ENCODE data around the gene CRACDL.

The CRACDL gene

GRCh38 chr2:98781822-98782221, 154.2 kb downstream of the CRACDL start:
- ChIA-PET POLR2A (no interaction called here), CTCF (no interaction called here)
- DNase-seq (ENCODE audit: extremely low spot score) = no peak
- no peak for TF ChIP-seq HDGF (IDR thresholded peaks at IDR 0.05; ENCODE audit: borderline replicate concordance)
- TF ChIP-seq ARNT (IDR thresholded peaks at IDR 0.05) = no peak
- no peak for TF ChIP-seq SUZ12 (IDR thresholded peaks at IDR 0.05)
- no peak for TF ChIP-seq TARDBP (IDR thresholded peaks at IDR 0.05)
- no peak for TF ChIP-seq BHLHE40 (IDR thresholded peaks at IDR 0.05; ENCODE audit: borderline replicate concordance)
- no peak for TF ChIP-seq L3MBTL2 (conservative IDR thresholded peaks at IDR 0.05)
- TF ChIP-seq ZNF384 (IDR thresholded peaks at IDR 0.05) = no peak
- TF ChIP-seq CTBP1 (IDR thresholded peaks at IDR 0.05; ENCODE audit: borderline replicate concordance) = no peak
- no peak for TF ChIP-seq FOXK2 (IDR thresholded peaks at IDR 0.05)
- TF ChIP-seq NFRKB (IDR thresholded peaks at IDR 0.05) = no peak
- TF ChIP-seq SP1 (IDR thresholded peaks at IDR 0.05) = no peak
- TF ChIP-seq LEF1 (IDR thresholded peaks at IDR 0.05; ENCODE audit: borderline replicate concordance) = no peak
- no peak for TF ChIP-seq PKNOX1 (IDR thresholded peaks at IDR 0.05)
- no peak for TF ChIP-seq FOXM1 (IDR thresholded peaks at IDR 0.05; ENCODE audit: borderline replicate concordance)
- TF ChIP-seq ELF4 (IDR thresholded peaks at IDR 0.05) = no peak
- no peak for TF ChIP-seq FOXA1 (IDR thresholded peaks at IDR 0.05)

GRCh38 chr2:98778741-98779483, 157.1 kb downstream of the CRACDL start:
- ChIA-PET POLR2A (no interaction called here), CTCF (no interaction called here)
- no peak for DNase-seq (ENCODE audit: extremely low spot score)
- no peak for TF ChIP-seq HDGF (IDR thresholded peaks at IDR 0.05; ENCODE audit: borderline replicate concordance)
- no peak for TF ChIP-seq SUZ12 (IDR thresholded peaks at IDR 0.05)
- no peak for TF ChIP-seq FOXK2 (IDR thresholded peaks at IDR 0.05)
- no peak for TF ChIP-seq PKNOX1 (IDR thresholded peaks at IDR 0.05)
- no peak for TF ChIP-seq ZNF384 (IDR thresholded peaks at IDR 0.05)
- no peak for TF ChIP-seq NFRKB (IDR thresholded peaks at IDR 0.05)
- TF ChIP-seq ARNT (IDR thresholded peaks at IDR 0.05) = no peak
- TF ChIP-seq LEF1 (IDR thresholded peaks at IDR 0.05; ENCODE audit: borderline replicate concordance) = no peak
- no peak for TF ChIP-seq BHLHE40 (IDR thresholded peaks at IDR 0.05; ENCODE audit: borderline replicate concordance)
- TF ChIP-seq L3MBTL2 (conservative IDR thresholded peaks at IDR 0.05) = no peak
- TF ChIP-seq FOXM1 (IDR thresholded peaks at IDR 0.05; ENCODE audit: borderline replicate concordance) = no peak
- no peak for TF ChIP-seq SP1 (IDR thresholded peaks at IDR 0.05)
- no peak for TF ChIP-seq CTBP1 (IDR thresholded peaks at IDR 0.05; ENCODE audit: borderline replicate concordance)

- CTCF ChIA-PET = no interaction called here
- TF ChIP-seq BHLHE40 (IDR thresholded peaks at IDR 0.05; ENCODE audit: borderline replicate concordance) (no peak), ZNF384 (IDR thresholded peaks at IDR 0.05) (no peak), LEF1 (IDR thresholded peaks at IDR 0.05; ENCODE audit: borderline replicate concordance) (no peak), SUZ12 (IDR thresholded peaks at IDR 0.05) (no peak), FOXK2 (IDR thresholded peaks at IDR 0.05) (no peak), TARDBP (IDR thresholded peaks at IDR 0.05) (no peak), ELF4 (IDR thresholded peaks at IDR 0.05) (no peak), PKNOX1 (IDR thresholded peaks at IDR 0.05) (no peak), HDGF (IDR thresholded peaks at IDR 0.05; ENCODE audit: borderline replicate concordance) (no peak), SP1 (IDR thresholded peaks at IDR 0.05) (no peak)
- POLR2A ChIA-PET = no interaction called here
- DNase-seq (ENCODE audit: extremely low spot score) = no peak
These were observed 157.9 kb downstream of the CRACDL start for GRCh38 chr2:98778151-98778550.

- ChIA-PET POLR2A (no interaction called here), CTCF (no interaction called here)
- DNase-seq (ENCODE audit: extremely low spot score) = no peak
- TF ChIP-seq FOXA1 (IDR thresholded peaks at IDR 0.05) (no peak), FOXK2 (IDR thresholded peaks at IDR 0.05) (no peak), CTBP1 (IDR thresholded peaks at IDR 0.05; ENCODE audit: borderline replicate concordance) (no peak), LEF1 (IDR thresholded peaks at IDR 0.05; ENCODE audit: borderline replicate concordance) (no peak), L3MBTL2 (conservative IDR thresholded peaks at IDR 0.05) (no peak), ELF4 (IDR thresholded peaks at IDR 0.05) (no peak), PKNOX1 (IDR thresholded peaks at IDR 0.05) (no peak), SUZ12 (IDR thresholded peaks at IDR 0.05) (no peak), FOXM1 (IDR thresholded peaks at IDR 0.05; ENCODE audit: borderline replicate concordance) (no peak)
These were observed 158.3 kb downstream of the CRACDL start for GRCh38 chr2:98777710-98778109.

GRCh38 chr2:98777076-98777475, 158.9 kb downstream of the CRACDL start:
- ChIA-PET POLR2A (no interaction called here), CTCF (no interaction called here)
- DNase-seq (ENCODE audit: extremely low spot score) = no peak
- no peak for TF ChIP-seq ZNF384 (IDR thresholded peaks at IDR 0.05)
- no peak for TF ChIP-seq SUZ12 (IDR thresholded peaks at IDR 0.05)
- TF ChIP-seq SP1 (IDR thresholded peaks at IDR 0.05) = no peak
- no peak for TF ChIP-seq LEF1 (IDR thresholded peaks at IDR 0.05; ENCODE audit: borderline replicate concordance)
- TF ChIP-seq PKNOX1 (IDR thresholded peaks at IDR 0.05) = no peak
- no peak for TF ChIP-seq CTBP1 (IDR thresholded peaks at IDR 0.05; ENCODE audit: borderline replicate concordance)
- TF ChIP-seq BHLHE40 (IDR thresholded peaks at IDR 0.05; ENCODE audit: borderline replicate concordance) = no peak
- TF ChIP-seq L3MBTL2 (conservative IDR thresholded peaks at IDR 0.05) = no peak
- TF ChIP-seq NFRKB (IDR thresholded peaks at IDR 0.05) = no peak
- no peak for TF ChIP-seq HDGF (IDR thresholded peaks at IDR 0.05; ENCODE audit: borderline replicate concordance)
- no peak for TF ChIP-seq FOXK2 (IDR thresholded peaks at IDR 0.05)
- TF ChIP-seq ELF4 (IDR thresholded peaks at IDR 0.05) = no peak
- TF ChIP-seq FOXA1 (IDR thresholded peaks at IDR 0.05) = no peak
- TF ChIP-seq TARDBP (IDR thresholded peaks at IDR 0.05) = no peak
- TF ChIP-seq ARNT (IDR thresholded peaks at IDR 0.05) = no peak
- no peak for TF ChIP-seq FOXM1 (IDR thresholded peaks at IDR 0.05; ENCODE audit: borderline replicate concordance)

Measured in HEK293T (cell line).